ENCODE results near the gene EWSR1. TPM values are rescaled to one million over a fixed set of nuclear protein-coding genes. Genes with fewer than 3 reads are reported as not detected.

Gene EWSR1
- polyA plus RNA-seq, 3 donors, result 81.2 to 280 (median 136) TPM

GRCh38 chr22:29260601-29261315, 7.3 kb upstream of the EWSR1 start:
- peaks cover 8 to 16% of the 10 kb centered on the region in 2 donors for H3K36me3 Mint-ChIP-seq
- H4K20me1 ChIP-seq (ENCODE audit: insufficient read depth, low read length), result no peaks in the 10 kb centered on the region
- H3K4me3 Mint-ChIP-seq, result no peak overlapping the region
- no peaks in the 10 kb centered on the region for H3K27me3 ChIP-seq (ENCODE audit: control insufficient read depth in 2 of 2, insufficient read depth in 2 of 2, low read length in 2 of 2)
- intact Hi-C loops (cut with micrococcal nuclease), result loop anchor here in 1 of 2 donors (10.0 kb wide), 1 partner anchor 124 kb away; the partner anchor contains the start of gene AP1B1
- no peak overlapping the region for H3K27ac ChIP-seq (ENCODE audit: low read depth in 1 of 2, low read length in 2 of 2)
- no peak for TF ChIP-seq CTCF (IDR thresholded peaks at IDR 0.05)
- H3K4me1 Mint-ChIP-seq, result peaks cover under 1% of the 10 kb centered on the region
- no peak overlapping the region for H3K9ac ChIP-seq (ENCODE audit: insufficient read depth, low read length, poor library complexity, severe bottlenecking)
- no peaks in the 10 kb centered on the region for H3K4me1 ChIP-seq (ENCODE audit: control insufficient read depth in 1 of 2, insufficient read depth in 2 of 2, low read length in 2 of 2)
- no peaks in the 10 kb centered on the region for H3K9me3 Mint-ChIP-seq
- no peak overlapping the region for H3K4me3 ChIP-seq (replicated peaks in 1 of 3; ENCODE audit: low read depth in 2 of 3, low read length in 3 of 3)
- H2AFZ ChIP-seq (ENCODE audit: insufficient read depth, low read depth, low read length, poor library complexity, severe bottlenecking), result no peak overlapping the region
- no peaks in the 10 kb centered on the region for H3K9me3 ChIP-seq (replicated peaks in 1 of 2; ENCODE audit: control insufficient read depth in 1 of 2, insufficient read depth in 1 of 2, low read length in 2 of 2)
- no peak for DNase-seq
- H3K36me3 ChIP-seq (replicated peaks in 1 of 2; ENCODE audit: control insufficient read depth in 1 of 2, insufficient read depth in 2 of 2, low read length in 2 of 2), result peaks cover 5 to 13% of the 10 kb centered on the region in 2 donors
- H3K79me2 ChIP-seq (ENCODE audit: insufficient read depth, low read length), result no peaks in the 10 kb centered on the region
- peak overlapping the region in 2 of 7 donors; percentile 41 to 81 for H3K27ac Mint-ChIP-seq
- WGBS (ENCODE audit: insufficient coverage), result 94% methylated on average over 17 of the region's 17 CpGs
- peaks cover 0 to 4% (median 2%) of the 10 kb centered on the region in 3 donors for H3K27me3 Mint-ChIP-seq (ENCODE audit: low read depth in 3 of 3)
- no peak overlapping the region for H3K4me2 ChIP-seq (replicated peaks; ENCODE audit: extremely low read depth, low read length, poor library complexity, severe bottlenecking)

- no peak for DNase-seq
- no peak for TF ChIP-seq CTCF (IDR thresholded peaks at IDR 0.05)
- H3K36me3 ChIP-seq (replicated peaks in 1 of 2; ENCODE audit: control insufficient read depth in 1 of 2, insufficient read depth in 2 of 2, low read length in 2 of 2), result peaks cover 5 to 13% of the 10 kb centered on the region in 2 donors
- H3K4me1 ChIP-seq (ENCODE audit: control insufficient read depth in 1 of 2, insufficient read depth in 2 of 2, low read length in 2 of 2), result peaks cover 11 to 12% of the 10 kb centered on the region in 2 donors
- H3K4me2 ChIP-seq (replicated peaks; ENCODE audit: extremely low read depth, low read length, poor library complexity, severe bottlenecking), result no peak overlapping the region
- no peak overlapping the region for H3K4me3 ChIP-seq (replicated peaks in 1 of 3; ENCODE audit: low read depth in 2 of 3, low read length in 3 of 3)
- no peaks in the 10 kb centered on the region for H3K27me3 ChIP-seq (ENCODE audit: control insufficient read depth in 2 of 2, insufficient read depth in 2 of 2, low read length in 2 of 2)
- intact Hi-C loops (cut with micrococcal nuclease), result loop anchor here in 1 of 2 donors (10.0 kb wide), 1 partner anchor 121 kb away; the partner anchor contains the start of gene AP1B1
- peaks cover 4% of the 10 kb centered on the region for H4K20me1 ChIP-seq (ENCODE audit: insufficient read depth, low read length)
- peaks cover 17% of the 10 kb centered on the region for H3K4me1 Mint-ChIP-seq
- H3K9me3 ChIP-seq (replicated peaks in 1 of 2; ENCODE audit: control insufficient read depth in 1 of 2, insufficient read depth in 1 of 2, low read length in 2 of 2), result no peaks in the 10 kb centered on the region
- peaks cover under 1 to 4% (median 2%) of the 10 kb centered on the region in 3 donors for H3K27me3 Mint-ChIP-seq (ENCODE audit: low read depth in 3 of 3)
- peaks cover 8 to 16% of the 10 kb centered on the region in 2 donors for H3K36me3 Mint-ChIP-seq
- no peak overlapping the region for H3K9ac ChIP-seq (ENCODE audit: insufficient read depth, low read length, poor library complexity, severe bottlenecking)
- H3K27ac Mint-ChIP-seq, result no peak overlapping the region
- H2AFZ ChIP-seq (ENCODE audit: insufficient read depth, low read depth, low read length, poor library complexity, severe bottlenecking), result no peak overlapping the region
- WGBS (ENCODE audit: insufficient coverage), result 90% methylated on average over 14 of the region's 14 CpGs
- H3K9me3 Mint-ChIP-seq, result no peaks in the 10 kb centered on the region
- H3K27ac ChIP-seq (ENCODE audit: low read depth in 1 of 2, low read length in 2 of 2), result no peak overlapping the region
- peaks cover 19% of the 10 kb centered on the region for H3K79me2 ChIP-seq (ENCODE audit: insufficient read depth, low read length)
- no peak overlapping the region for H3K4me3 Mint-ChIP-seq
Measured at GRCh38 chr22:29263791-29264276, 4.2 kb upstream of the EWSR1 start.
